Adipocyte (in vitro differentiated cells): ENCODE measurements around the gene CFAP410.

Source experiments
- DNase-seq: peaks from one replicate; pipeline ENCODE4 v3.0.0-alpha.2; 2015; ENCODE audit warnings: low read depth
- H3K27me3 ChIP-seq: replicated peaks from 2 replicates; pipeline ENCODE4 v1.7.0; 2013; ENCODE audit warnings: mild to moderate bottlenecking, low read length, moderate library complexity; ENCODE audit not compliant: control insufficient read depth, insufficient read depth
- H3K36me3 ChIP-seq: 2 replicates; pipeline ENCODE4 v1.7.0; 2013; ENCODE audit warnings: low read length, mild to moderate bottlenecking, moderate library complexity; ENCODE audit not compliant: control insufficient read depth, insufficient read depth, severe bottlenecking
- H3K4me1 ChIP-seq: 2 replicates; pipeline ENCODE4 v1.7.0; 2013; ENCODE audit warnings: mild to moderate bottlenecking, low read length, moderate library complexity; ENCODE audit not compliant: control insufficient read depth, insufficient read depth
- H3K4me3 ChIP-seq: 2 replicates; pipeline ENCODE4 v1.7.0; 2013; ENCODE audit warnings: mild to moderate bottlenecking, low read length, moderate library complexity
- H3K9ac ChIP-seq: 2 replicates; pipeline ENCODE4 v1.7.0; 2013; ENCODE audit warnings: mild to moderate bottlenecking, low read length, moderate library complexity
- H3K9me3 ChIP-seq: 2 replicates; pipeline ENCODE4 v1.7.0; 2013; ENCODE audit warnings: mild to moderate bottlenecking, low read length, moderate library complexity; ENCODE audit not compliant: control insufficient read depth

The CFAP410 gene

GRCh38 chr21:44338971-44339910, at the start of gene CFAP410:
CFAP410 (minus strand) TSS chr21:44339390; CDS start chr21:44339194, 196 bp downstream.
- H3K9me3 ChIP-seq: no peaks in the 10 kb centered on the region
- peak within 1 kb of the TSS; percentile 98 for H3K4me3 ChIP-seq
- no peaks in the 10 kb centered on the region for H3K27me3 ChIP-seq
- H3K36me3 ChIP-seq: peaks cover 16% of the 10 kb centered on the region
- peak; percentile 98 for DNase-seq
- peaks cover 23% of the 10 kb centered on the region for H3K4me1 ChIP-seq
- H3K9ac ChIP-seq: peak within 1 kb of the TSS; percentile 97

- Histone ChIP-seq H3K4me3 (no peak overlapping the region), H3K9me3 (peaks cover 37% of the 10 kb centered on the region), H3K27me3 (peaks cover 14% of the 10 kb centered on the region), H3K36me3 (no peaks in the 10 kb centered on the region), H3K9ac (no peak overlapping the region), H3K4me1 (no peaks in the 10 kb centered on the region)
- no peak for DNase-seq
These were observed 45.8 kb upstream of the CFAP410 start for GRCh38 chr21:44384968-44385367.

DNA sequence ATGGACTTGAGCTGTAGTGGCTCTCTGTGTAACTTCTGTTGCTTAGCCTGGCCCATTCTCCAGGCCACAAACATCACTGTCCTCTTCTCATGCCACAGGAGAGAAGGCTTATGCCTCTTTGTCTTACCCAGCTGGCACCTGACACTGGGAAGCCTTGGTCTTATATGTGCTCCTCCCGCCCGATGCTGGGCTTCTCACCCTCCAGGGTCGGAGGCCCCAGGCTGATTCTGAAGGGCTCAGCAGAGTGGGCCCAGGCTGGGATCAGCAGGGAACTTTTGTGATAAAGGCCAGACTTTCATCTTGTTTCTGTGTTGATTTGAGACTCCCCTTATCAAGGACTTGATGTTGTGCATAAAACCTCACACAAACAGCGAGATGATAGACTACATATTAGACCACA, 44.0 kb upstream of the CFAP410 start:
- peaks cover 28% of the 10 kb centered on the region for H3K27me3 ChIP-seq
- no peak overlapping the region for H3K4me3 ChIP-seq
- H3K4me1 ChIP-seq: no peaks in the 10 kb centered on the region
- no peak overlapping the region for H3K9ac ChIP-seq
- no peak for DNase-seq
- no peaks in the 10 kb centered on the region for H3K36me3 ChIP-seq
- H3K9me3 ChIP-seq: peaks cover 37% of the 10 kb centered on the region

GRCh38 chr21:44382536-44382935, 43.3 kb upstream of the CFAP410 start:
- Histone ChIP-seq H3K9me3 (peaks cover 34% of the 10 kb centered on the region), H3K4me3 (no peak overlapping the region), H3K9ac (no peak overlapping the region), H3K4me1 (no peaks in the 10 kb centered on the region), H3K27me3 (peaks cover 35% of the 10 kb centered on the region), H3K36me3 (no peaks in the 10 kb centered on the region)
- DNase-seq: no peak

DNA sequence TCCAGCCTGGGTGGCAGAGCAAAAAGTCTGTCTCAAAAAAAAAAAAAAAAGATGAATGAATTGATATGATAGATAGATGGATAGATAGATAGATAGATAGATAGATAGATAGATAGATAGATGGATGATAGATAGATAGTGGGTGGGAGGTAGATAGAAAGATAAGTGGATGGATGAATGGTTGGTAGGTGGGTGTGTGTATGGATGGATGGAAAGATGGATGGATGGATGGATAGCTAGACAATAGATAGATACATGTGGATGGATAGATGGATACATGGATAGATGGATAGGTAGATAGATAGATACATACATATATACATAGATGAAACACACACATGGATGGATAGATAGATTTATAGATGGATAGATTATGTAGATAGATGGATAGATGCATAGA, 42.7 kb upstream of the CFAP410 start:
- DNase-seq: no peak
- Histone ChIP-seq H3K9me3 (peaks cover 28% of the 10 kb centered on the region), H3K4me1 (no peaks in the 10 kb centered on the region), H3K27me3 (peaks cover 40% of the 10 kb centered on the region), H3K36me3 (no peaks in the 10 kb centered on the region), H3K9ac (no peak overlapping the region), H3K4me3 (no peak overlapping the region)

GRCh38 chr21:44380876-44381275, 41.7 kb upstream of the CFAP410 start:
- Histone ChIP-seq H3K4me1 (no peaks in the 10 kb centered on the region), H3K4me3 (no peak overlapping the region), H3K9me3 (peaks cover 20% of the 10 kb centered on the region), H3K27me3 (peaks cover 43% of the 10 kb centered on the region), H3K36me3 (no peaks in the 10 kb centered on the region), H3K9ac (no peak overlapping the region)
- DNase-seq: no peak

DNA sequence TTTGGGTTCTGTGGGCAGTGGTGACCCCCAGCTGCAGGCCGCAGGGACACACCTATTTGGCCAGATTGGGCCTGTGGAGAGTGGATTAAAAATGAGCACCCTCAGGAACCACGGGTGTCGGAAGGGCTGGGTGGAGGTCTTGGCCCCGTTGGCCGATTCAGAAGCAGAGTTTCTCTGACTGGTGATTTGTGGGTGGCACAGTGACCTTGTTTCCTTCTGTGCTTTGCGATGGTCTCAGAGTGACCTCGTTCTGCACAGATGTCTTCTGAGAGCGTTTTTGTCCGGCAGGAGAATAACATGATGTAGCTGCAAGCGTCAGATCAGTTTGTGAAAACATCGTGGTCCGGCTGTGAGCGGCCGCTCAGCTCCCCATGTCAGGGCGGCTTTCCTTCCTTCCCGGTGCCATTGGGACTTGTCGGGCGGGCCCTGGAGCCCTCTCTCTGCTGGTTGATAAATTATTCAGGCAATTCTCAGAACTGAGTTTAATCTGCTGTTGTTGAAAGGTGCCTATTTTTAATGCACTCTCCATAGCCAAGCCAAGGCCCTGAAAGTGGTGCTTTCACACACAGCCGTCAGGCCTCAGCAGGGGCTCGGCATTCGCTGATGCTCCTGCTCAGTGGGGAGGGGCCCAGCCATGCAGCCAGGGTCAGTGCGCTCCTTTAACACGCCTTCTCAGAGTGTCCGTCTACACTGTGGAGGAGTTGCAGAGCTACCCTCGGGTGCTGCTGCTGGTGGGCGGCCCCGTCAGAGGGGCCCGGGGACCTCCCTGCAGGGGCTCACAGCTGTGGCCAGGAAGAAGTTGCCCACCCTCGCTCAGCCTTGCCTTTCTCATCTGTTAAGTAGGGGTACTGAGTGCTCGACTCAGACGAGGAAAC, 41.0 kb upstream of the CFAP410 start:
- Histone ChIP-seq H3K9me3 (peaks cover 14% of the 10 kb centered on the region), H3K36me3 (no peaks in the 10 kb centered on the region), H3K9ac (no peak overlapping the region), H3K27me3 (peaks cover 45% of the 10 kb centered on the region), H3K4me3 (no peak overlapping the region), H3K4me1 (no peaks in the 10 kb centered on the region)
- DNase-seq: no peak

- H3K27me3 ChIP-seq: peaks cover 47% of the 10 kb centered on the region
- no peaks in the 10 kb centered on the region for H3K36me3 ChIP-seq
- peaks cover 6% of the 10 kb centered on the region for H3K9me3 ChIP-seq
- no peak overlapping the region for H3K4me3 ChIP-seq
- H3K4me1 ChIP-seq: no peaks in the 10 kb centered on the region
- H3K9ac ChIP-seq: no peak overlapping the region
- DNase-seq: no peak
These were observed 40.3 kb upstream of the CFAP410 start for GRCh38 chr21:44379515-44379848.

- Histone ChIP-seq H3K4me1 (no peaks in the 10 kb centered on the region), H3K4me3 (no peak overlapping the region), H3K9ac (no peak overlapping the region), H3K36me3 (no peaks in the 10 kb centered on the region), H3K9me3 (peaks cover under 1% of the 10 kb centered on the region), H3K27me3 (peaks cover 48% of the 10 kb centered on the region)
- no peak for DNase-seq
These were observed 39.7 kb upstream of the CFAP410 start for GRCh38 chr21:44378646-44379514.

DNA sequence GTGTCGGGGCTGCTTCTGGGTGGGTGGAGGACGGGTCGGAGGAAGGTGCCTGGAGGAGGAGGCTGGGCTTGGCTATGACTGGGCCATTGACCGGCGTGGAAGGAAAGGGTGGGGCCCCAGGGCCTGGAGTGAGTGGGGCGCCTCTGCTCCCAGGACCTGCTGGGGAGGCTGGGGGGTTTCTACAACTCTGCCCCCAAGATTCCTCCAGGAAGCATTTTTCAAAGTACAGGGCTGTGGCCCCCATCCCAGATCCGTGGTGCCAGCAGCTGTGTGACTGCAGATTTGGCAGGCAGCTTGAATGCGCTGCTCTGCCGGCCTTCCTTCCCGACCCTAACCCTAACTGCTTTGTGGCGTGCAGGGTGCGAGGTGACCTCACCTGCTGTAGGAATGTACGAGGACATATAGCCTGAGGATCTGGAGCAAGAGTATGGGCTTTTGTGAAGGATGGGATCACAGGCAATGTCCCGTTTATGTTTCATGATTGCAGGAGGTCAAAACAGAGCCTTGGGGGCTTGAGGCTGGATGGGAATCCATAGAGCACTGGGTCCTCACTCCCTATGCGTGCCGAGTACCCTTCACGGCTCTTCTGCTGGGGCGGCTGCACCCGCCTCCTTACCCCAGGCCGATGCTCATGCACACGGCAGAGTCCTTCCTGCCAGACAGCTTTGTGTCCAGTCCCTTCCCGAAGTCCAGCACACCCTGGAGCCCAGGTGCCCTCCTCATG, 38.9 kb upstream of the CFAP410 start:
- Histone ChIP-seq H3K36me3 (no peaks in the 10 kb centered on the region), H3K9ac (no peak overlapping the region), H3K4me3 (no peak overlapping the region), H3K27me3 (peaks cover 48% of the 10 kb centered on the region), H3K9me3 (no peaks in the 10 kb centered on the region), H3K4me1 (no peaks in the 10 kb centered on the region)
- DNase-seq: no peak
